H9 (cell line): ENCODE data around the gene TSPEAR. TPM values are rescaled to one million over a fixed set of nuclear protein-coding genes. Genes with fewer than 3 reads are reported as not detected.

Source experiments
- DNase-seq: peaks from one replicate; pipeline ENCODE4 v3.0.0-alpha.2; 2017
- H2AFZ ChIP-seq: one replicate; pipeline ENCODE4 v1.6.1; 2013; ENCODE audit warnings: mild to moderate bottlenecking, low read length, control low read depth, moderate library complexity
- H2AK5ac ChIP-seq: 2 replicates; pipeline ENCODE4 v1.6.1; 2013; ENCODE audit warnings: low read length, control low read depth, mixed read lengths; ENCODE audit not compliant: insufficient read length
- H2BK120ac ChIP-seq: one replicate; pipeline ENCODE4 v1.6.1; 2013; ENCODE audit warnings: low read depth, mild to moderate bottlenecking, low read length, control low read depth, inconsistent platforms; ENCODE audit not compliant: poor library complexity, severe bottlenecking
- H2BK12ac ChIP-seq: 2 replicates; pipeline ENCODE4 v1.6.1; 2013; ENCODE audit warnings: low read length, control low read depth, mixed read lengths, low read depth; ENCODE audit not compliant: insufficient read length
- H2BK15ac ChIP-seq: 2 replicates; pipeline ENCODE4 v1.6.1; 2013; ENCODE audit warnings: low read depth, low read length, control low read depth
- H2BK20ac ChIP-seq: one replicate; pipeline ENCODE4 v1.6.1; 2013; ENCODE audit warnings: low read depth, mild to moderate bottlenecking, low read length, control low read depth, inconsistent platforms; ENCODE audit not compliant: poor library complexity, severe bottlenecking
- H2BK5ac ChIP-seq: 2 replicates; pipeline ENCODE4 v1.6.1; 2013; ENCODE audit warnings: low read length, control low read depth, mixed read lengths; ENCODE audit not compliant: insufficient read length
- H3K14ac ChIP-seq: 2 replicates; pipeline ENCODE4 v1.6.1; 2013; ENCODE audit warnings: low read length, control low read depth; ENCODE audit not compliant: insufficient read depth
- H3K18ac ChIP-seq: 2 replicates; pipeline ENCODE4 v1.6.1; 2013; ENCODE audit warnings: low read depth, mild to moderate bottlenecking, mixed read lengths, low read length, control low read depth; ENCODE audit not compliant: insufficient read length
- H3K23ac ChIP-seq: 2 replicates; pipeline ENCODE4 v1.6.1; 2013; ENCODE audit warnings: low read length, control low read depth, mixed read lengths, low read depth; ENCODE audit not compliant: insufficient read length
- H3K23me2 ChIP-seq: 2 replicates; pipeline ENCODE4 v1.6.1; 2013; ENCODE audit warnings: low read depth, mild to moderate bottlenecking, mixed read lengths, low read length, control low read depth; ENCODE audit not compliant: insufficient read length, poor library complexity, severe bottlenecking
- H3K27ac ChIP-seq: 2 replicates; pipeline ENCODE4 v1.5.1; 2013; ENCODE audit warnings: low read length, control low read depth, mixed read lengths, low read depth; ENCODE audit not compliant: insufficient read length
- H3K27me3 ChIP-seq: 2 replicates; pipeline ENCODE4 v1.6.1; 2013; ENCODE audit warnings: low read length, control low read depth, inconsistent platforms; ENCODE audit not compliant: insufficient read depth
- H3K4ac ChIP-seq: 2 replicates; pipeline ENCODE4 v1.6.1; 2013; ENCODE audit warnings: low read depth, mild to moderate bottlenecking, control low read depth, inconsistent platforms, low read length, moderate library complexity
- H3K4me1 ChIP-seq: 2 replicates; pipeline ENCODE4 v1.6.1; 2013; ENCODE audit warnings: low read length, control low read depth, inconsistent platforms; ENCODE audit not compliant: insufficient read depth
- H3K4me2 ChIP-seq: 2 replicates; pipeline ENCODE4 v1.6.1; 2013; ENCODE audit warnings: low read length, control low read depth, mixed read lengths; ENCODE audit not compliant: insufficient read length, insufficient read depth
- H3K56ac ChIP-seq: 2 replicates; pipeline ENCODE4 v1.6.1; 2013; ENCODE audit warnings: low read depth, mild to moderate bottlenecking, mixed read lengths, low read length, control low read depth; ENCODE audit not compliant: insufficient read length
- H3K79me1 ChIP-seq: 2 replicates; pipeline ENCODE4 v1.6.1; 2013; ENCODE audit warnings: low read depth, mild to moderate bottlenecking, moderate library complexity, low read length, control low read depth, inconsistent platforms; ENCODE audit not compliant: insufficient read depth, poor library complexity, severe bottlenecking
- H3K79me2 ChIP-seq: 2 replicates; pipeline ENCODE4 v1.6.1; 2013; ENCODE audit warnings: low read length, control low read depth, inconsistent platforms; ENCODE audit not compliant: insufficient read depth
- H3K9ac ChIP-seq: 2 replicates; pipeline ENCODE4 v1.6.1; 2013; ENCODE audit warnings: low read length, control low read depth, mixed read lengths; ENCODE audit not compliant: insufficient read length; ENCODE audit errors: extremely low read depth
- H3K9me3 ChIP-seq: one replicate; pipeline ENCODE4 v1.6.1; 2013; ENCODE audit warnings: low read depth, low read length, inconsistent platforms; ENCODE audit not compliant: control insufficient read depth
- H3T11ph ChIP-seq: one replicate; pipeline ENCODE4 v1.6.1; 2013; ENCODE audit warnings: mild to moderate bottlenecking, low read length, control low read depth, inconsistent platforms
- H4K20me1 ChIP-seq: one replicate; pipeline ENCODE4 v1.6.1; 2013; ENCODE audit not compliant: control insufficient read depth, insufficient read length, insufficient read depth
- H4K5ac ChIP-seq: 2 replicates; pipeline ENCODE4 v1.6.1; 2013; ENCODE audit warnings: low read depth, mild to moderate bottlenecking, mixed read lengths, low read length, control low read depth; ENCODE audit not compliant: insufficient read length
- H4K8ac ChIP-seq: replicated peaks from 2 replicates; pipeline ENCODE4 v1.6.1; 2013; ENCODE audit warnings: low read length, control low read depth, mixed read lengths, low read depth; ENCODE audit not compliant: insufficient read length
- H4K91ac ChIP-seq: 2 replicates; pipeline ENCODE4 v1.6.1; 2013; ENCODE audit warnings: low read depth, mild to moderate bottlenecking, moderate library complexity, mixed read lengths, low read length, control low read depth; ENCODE audit not compliant: insufficient read length
- H3K27ac Mint-ChIP-seq, 3 experiments: 2 replicates in 2 of 3; 3 replicates in 1 of 3; pipeline ENCODE4 v1.8.0; 2020 to 2021; ENCODE audit warnings: mixed read lengths in 3 of 3, mild to moderate bottlenecking in 1 of 3, moderate library complexity in 1 of 3
- H3K27me3 Mint-ChIP-seq: 2 replicates; pipeline ENCODE4 v1.8.0; 2021; ENCODE audit warnings: low read depth, mild to moderate bottlenecking, moderate library complexity, mixed read lengths
- H3K36me3 Mint-ChIP-seq, 3 experiments: 2 replicates in 2 of 3; 3 replicates in 1 of 3; pipeline ENCODE4 v1.8.0; 2020 to 2021; ENCODE audit warnings: low read depth in 3 of 3, mixed read lengths in 3 of 3; ENCODE audit not compliant: insufficient read depth in 1 of 3
- H3K4me1 Mint-ChIP-seq, 2 experiments: 2 replicates each; pipeline ENCODE4 v1.8.0; 2020; ENCODE audit warnings: mixed read lengths in 2 of 2
- H3K4me3 Mint-ChIP-seq, 2 experiments: 2 replicates in 1 of 2; 3 replicates in 1 of 2; pipeline ENCODE4 v1.8.0; 2020 to 2021; ENCODE audit warnings: mild to moderate bottlenecking in 2 of 2, mixed read lengths in 2 of 2, moderate library complexity in 1 of 2
- H3K9me3 Mint-ChIP-seq, 2 experiments: 2 replicates in 1 of 2; 3 replicates in 1 of 2; pipeline ENCODE4 v1.8.0; 2020; ENCODE audit warnings: mild to moderate bottlenecking in 2 of 2, mixed read lengths in 2 of 2, moderate library complexity in 1 of 2
- CTCF ChIP-seq: fragments of 200-600 bp; sonication (generic); conservative IDR thresholded peaks from 3 replicates; pipeline ENCODE4 v1.8.0; 2021; ENCODE audit warnings: antibody characterized with exemption, mild to moderate bottlenecking
- WGBS: extraction: QIAGEN DNeasy Blood & Tissue Kit; methylation state at CpG from one replicate; pipeline ENCODE4 v1.1.7; 2013; ENCODE audit warnings: missing lambda C conversion rate, low lambda C conversion rate, mixed read lengths; ENCODE audit not compliant: insufficient read length; ENCODE audit errors: extremely low coverage; 5-methylcytosine and 5-hydroxymethylcytosine counted together
- total RNA-seq: library from RNA; stranded (reverse); gene quantifications from 2 replicates; pipeline ENCODE4 v1.2.1, GENCODE V29; 2021

The TSPEAR gene
- total RNA-seq, 1 experiment from 2014 or later, result 1.3 TPM

DNA sequence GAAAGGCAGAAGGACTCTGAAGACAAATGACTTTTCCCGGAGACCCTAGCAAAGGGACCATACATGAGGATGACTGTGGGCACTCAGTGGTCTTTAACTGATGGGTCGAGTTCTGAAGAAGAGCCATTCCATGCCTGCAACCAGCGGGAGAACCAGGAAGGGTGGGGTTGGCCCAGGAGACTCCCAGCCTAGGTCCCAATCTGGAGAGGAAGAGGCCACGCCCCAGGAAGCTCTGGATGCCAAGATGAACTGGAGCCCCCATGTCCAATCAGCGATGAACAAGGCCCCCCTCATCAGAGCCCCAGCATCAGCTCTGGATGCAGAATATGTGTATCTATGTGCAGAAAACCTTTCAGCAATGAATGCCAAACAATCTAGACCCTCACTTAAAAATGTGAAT lies 70.6 kb downstream of the TSPEAR start:
- H3K14ac ChIP-seq, result no peak overlapping the region
- H3K4me2 ChIP-seq, result no peak overlapping the region
- H3K23ac ChIP-seq, result no peak overlapping the region
- H2BK15ac ChIP-seq, result no peak overlapping the region
- no peaks in the 10 kb centered on the region for H3K4me1 ChIP-seq
- Mint-ChIP-seq H3K27me3 (peaks cover 11% of the 10 kb centered on the region), H3K27ac (no peak overlapping the region), H3K4me3 (no peak overlapping the region), H3K9me3 (peaks cover 22% of the 10 kb centered on the region in 2 experiments), H3K36me3 (peaks cover 7 to 20% (median 13%) of the 10 kb centered on the region in 3 experiments), H3K4me1 (peaks cover 9 to 11% of the 10 kb centered on the region in 2 experiments)
- no peak overlapping the region for H3K27ac ChIP-seq
- H2AK5ac ChIP-seq, result no peak overlapping the region
- H2BK12ac ChIP-seq, result no peak overlapping the region
- H4K8ac ChIP-seq, result no peak overlapping the region
- H2BK120ac ChIP-seq, result no peak overlapping the region
- H3T11ph ChIP-seq, result no peak overlapping the region
- H4K20me1 ChIP-seq, result no peaks in the 10 kb centered on the region
- no peak overlapping the region for H4K5ac ChIP-seq
- no peak overlapping the region for H4K91ac ChIP-seq
- H3K18ac ChIP-seq, result no peak overlapping the region
- H2BK5ac ChIP-seq, result no peak overlapping the region
- H2AFZ ChIP-seq, result no peak overlapping the region
- H3K27me3 ChIP-seq, result no peaks in the 10 kb centered on the region
- H3K79me2 ChIP-seq, result no peaks in the 10 kb centered on the region
- no peak for DNase-seq
- TF ChIP-seq CTCF, result no peak
- no peak overlapping the region for H2BK20ac ChIP-seq
- H3K23me2 ChIP-seq, result no peaks in the 10 kb centered on the region
- no peak overlapping the region for H3K56ac ChIP-seq
- H3K4ac ChIP-seq, result no peak overlapping the region
- H3K9me3 ChIP-seq, result no peaks in the 10 kb centered on the region
- H3K79me1 ChIP-seq, result no peaks in the 10 kb centered on the region
- no peak overlapping the region for H3K9ac ChIP-seq
- no CpG with 5 or more reads among the region's 5 CpGs for WGBS
